A673 (cell line): ENCODE data around the gene STAT6.

Experiments used
- CTCF ChIP-seq: fragments of 300-800, 200-600 bp; sonication (generic); conservative IDR thresholded peaks from 2 replicates; pipeline ENCODE4 v1.5.1; 2017; ENCODE audit warnings: low read depth, mild to moderate bottlenecking, antibody characterized with exemption, low read length, moderate library complexity, mixed read lengths
- EZH2 ChIP-seq: fragments of 200-600 bp; sonication (generic); IDR thresholded peaks from 2 replicates; pipeline ENCODE4 v1.6.1; 2017; ENCODE audit warnings: borderline replicate concordance, low read depth, mild to moderate bottlenecking, mixed read lengths, antibody characterized with exemption, low read length; ENCODE audit not compliant: poor library complexity, severe bottlenecking

- TF ChIP-seq CTCF (no peak), EZH2 (no peak)
Observed at GRCh38 chr12:57090924-57091637, 20.1 kb downstream of the STAT6 start.
